Loucy (cell line): ENCODE measurements around the gene PTGES2.

Source experiments
- CTCF ChIP-seq: fragments of 200-600 bp; sonication (generic); conservative IDR thresholded peaks from 2 replicates; pipeline ENCODE4 v1.5.1; 2014; ENCODE audit warnings: mild to moderate bottlenecking, antibody characterized with exemption, low read length
- EZH2phosphoT487 ChIP-seq: fragments of 200-600 bp; IDR thresholded peaks from 2 replicates; pipeline ENCODE4 v1.6.1; 2018; ENCODE audit warnings: antibody characterized with exemption, mild to moderate bottlenecking, moderate library complexity, borderline replicate concordance

DNA sequence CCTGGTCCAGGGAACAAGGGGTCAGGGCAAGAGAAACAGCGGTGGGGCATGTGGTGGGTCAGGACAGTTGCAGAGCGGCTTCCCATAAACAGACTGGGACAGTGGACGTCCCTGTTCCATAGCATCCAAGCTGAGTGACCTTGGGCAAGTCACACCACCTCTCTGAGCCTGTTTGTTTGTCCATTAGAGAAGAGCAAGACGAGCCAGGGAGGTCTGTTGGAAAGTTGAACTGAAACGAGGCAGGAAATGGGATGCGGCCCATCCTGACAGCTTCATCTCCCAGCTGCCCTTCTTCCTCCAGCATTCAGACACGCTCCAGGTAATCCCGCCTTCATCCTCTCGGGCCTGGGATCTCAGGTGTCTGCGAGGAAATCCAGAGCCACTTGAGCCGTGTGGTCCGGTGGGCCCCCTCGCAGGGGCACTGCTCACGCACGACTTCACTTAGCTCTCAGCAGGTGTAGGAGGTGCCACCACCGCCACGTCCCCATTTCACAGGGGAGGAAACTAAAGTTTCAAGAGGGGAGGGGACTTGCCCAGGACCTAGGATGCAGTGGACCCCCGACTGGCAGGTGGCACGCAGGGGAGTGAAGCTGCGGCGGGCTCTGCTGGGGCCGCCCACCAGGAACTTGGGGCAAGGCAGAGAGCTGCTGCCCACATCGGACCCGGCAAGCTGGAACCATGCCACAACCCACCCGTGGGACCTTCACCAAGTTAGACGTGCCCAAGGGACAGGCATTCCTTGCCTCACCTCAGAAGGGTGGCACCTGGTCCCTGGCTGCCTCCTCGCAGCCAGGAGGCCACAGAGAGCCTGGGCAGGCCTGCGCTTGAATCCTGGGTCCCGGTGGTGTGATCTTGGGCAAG, 13.0 kb downstream of the PTGES2 start:
- TF ChIP-seq CTCF (no peak), EZH2phosphoT487 (no peak)
